Stimulated activated CD4-positive, alpha-beta T cell treated with anti-CD3 and anti-CD28 coated beads, Interleukin-15, amount 100 ng/mL, for 48 hours (primary cell): ENCODE results near the gene VPS13C.
"Not testable (repeated sequence)": the region's sequence is repeated elsewhere in the genome, so short reads cannot be mapped to it uniquely, and the experiment has no call there.

ENCODE experiments used
- DNase-seq, 2 donors: peaks; one replicate each; pipeline ENCODE4 v3.0.0-alpha.2; 2020; ENCODE audit warnings: low read depth in 2 of 2

Gene VPS13C

DNA sequence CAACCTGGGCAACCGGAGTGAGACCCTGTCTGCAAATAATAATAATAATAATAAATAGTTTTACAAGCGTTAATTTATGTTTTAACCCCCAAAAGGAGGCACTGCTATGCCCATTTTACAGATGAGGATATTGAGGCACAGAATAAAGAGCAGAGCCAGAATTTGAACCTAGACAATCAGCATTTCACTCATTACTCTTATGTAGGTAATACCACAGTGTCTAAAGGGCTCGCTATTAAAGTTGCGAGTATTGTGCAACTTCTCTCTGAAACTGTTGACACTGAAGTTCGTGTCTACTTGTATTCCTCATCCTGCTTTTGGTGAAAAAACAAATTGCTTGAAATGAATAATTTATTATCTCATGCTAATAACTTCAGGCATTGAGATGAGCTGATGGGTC, 9.3 kb upstream of the VPS13C start:
- no peak for DNase-seq

DNA sequence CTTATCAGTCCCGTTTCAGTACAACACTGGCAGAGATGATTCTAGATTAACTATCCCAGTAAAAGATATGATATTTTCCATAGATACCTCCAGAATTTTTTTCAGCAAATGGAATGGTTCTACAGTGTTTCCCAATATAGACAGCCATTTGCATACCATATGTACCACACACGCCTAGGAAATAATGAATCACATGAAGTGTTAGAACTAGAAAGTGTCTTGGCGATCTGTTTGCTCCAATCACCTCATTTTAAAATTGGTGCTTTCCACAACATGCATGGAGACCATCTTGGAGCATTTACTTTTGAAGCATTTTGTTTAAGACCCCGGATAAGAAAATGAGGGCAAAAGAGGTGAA, 8.5 kb upstream of the VPS13C start:
- DNase-seq, result no peak

DNA sequence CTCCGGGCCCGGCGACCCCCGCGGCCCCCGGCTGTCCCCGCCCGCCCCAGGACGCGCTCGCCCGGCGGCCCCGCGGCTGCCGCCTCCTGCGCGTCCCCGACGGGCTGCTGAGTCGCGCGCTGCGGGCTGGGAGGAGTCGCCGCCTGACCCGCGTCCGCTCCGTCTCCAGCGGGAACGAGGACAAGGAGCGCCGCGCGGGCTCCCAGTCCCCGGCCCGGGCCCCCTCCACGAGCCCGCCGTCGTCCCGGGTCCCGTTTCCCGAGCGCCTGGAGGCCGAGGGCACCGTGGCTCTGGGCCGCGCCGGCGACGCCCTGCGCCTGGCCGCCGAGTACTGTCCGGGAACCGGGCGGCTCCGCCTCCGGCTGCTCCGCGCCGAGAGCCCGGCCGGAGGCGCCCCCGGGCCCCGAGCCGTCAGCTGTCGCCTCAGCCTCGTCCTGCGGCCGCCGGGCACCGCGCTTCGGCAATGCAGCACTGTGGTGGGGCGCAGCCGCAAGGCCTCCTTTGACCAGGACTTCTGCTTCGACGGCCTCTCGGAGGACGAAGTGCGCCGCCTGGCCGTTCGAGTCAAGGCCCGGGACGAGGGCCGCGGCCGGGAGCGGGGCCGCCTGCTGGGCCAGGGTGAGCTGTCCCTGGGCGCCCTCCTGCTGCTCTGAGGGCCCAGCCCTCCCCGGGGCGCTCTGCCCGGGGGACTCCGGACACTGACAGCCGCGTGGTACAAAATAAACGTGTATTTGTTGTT, 8.0 kb upstream of the VPS13C start:
- DNase-seq, result no peak

DNA sequence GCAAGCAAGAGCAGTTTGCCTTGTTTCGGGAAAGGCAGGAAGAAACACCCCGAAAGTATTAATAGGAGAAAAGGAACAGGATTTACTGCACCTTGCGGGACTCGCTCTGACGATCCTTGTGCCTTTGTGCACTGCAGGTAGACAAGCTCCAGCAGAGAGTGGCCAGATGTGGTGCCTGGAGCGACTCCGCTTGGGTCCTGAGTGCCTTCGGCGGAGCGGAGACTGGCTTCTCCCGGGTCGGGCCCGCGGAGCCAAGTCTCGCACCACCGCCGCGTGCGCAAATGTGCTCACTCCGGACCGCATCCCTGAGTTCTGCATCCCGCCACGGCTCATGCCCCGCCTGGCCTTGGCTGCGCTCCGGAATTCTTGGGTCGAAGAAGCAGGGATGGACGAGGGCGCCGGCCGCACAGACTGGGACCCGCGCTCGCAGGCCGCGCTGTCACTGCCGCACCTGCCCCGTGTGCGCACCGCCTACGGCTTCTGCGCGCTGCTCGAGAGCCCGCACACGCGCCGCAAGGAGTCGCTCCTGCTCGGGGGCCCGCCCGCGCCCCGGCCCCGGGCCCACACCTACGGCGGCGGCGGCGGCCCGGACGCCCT, 7.3 kb upstream of the VPS13C start:
- DNase-seq, result no peak

DNA sequence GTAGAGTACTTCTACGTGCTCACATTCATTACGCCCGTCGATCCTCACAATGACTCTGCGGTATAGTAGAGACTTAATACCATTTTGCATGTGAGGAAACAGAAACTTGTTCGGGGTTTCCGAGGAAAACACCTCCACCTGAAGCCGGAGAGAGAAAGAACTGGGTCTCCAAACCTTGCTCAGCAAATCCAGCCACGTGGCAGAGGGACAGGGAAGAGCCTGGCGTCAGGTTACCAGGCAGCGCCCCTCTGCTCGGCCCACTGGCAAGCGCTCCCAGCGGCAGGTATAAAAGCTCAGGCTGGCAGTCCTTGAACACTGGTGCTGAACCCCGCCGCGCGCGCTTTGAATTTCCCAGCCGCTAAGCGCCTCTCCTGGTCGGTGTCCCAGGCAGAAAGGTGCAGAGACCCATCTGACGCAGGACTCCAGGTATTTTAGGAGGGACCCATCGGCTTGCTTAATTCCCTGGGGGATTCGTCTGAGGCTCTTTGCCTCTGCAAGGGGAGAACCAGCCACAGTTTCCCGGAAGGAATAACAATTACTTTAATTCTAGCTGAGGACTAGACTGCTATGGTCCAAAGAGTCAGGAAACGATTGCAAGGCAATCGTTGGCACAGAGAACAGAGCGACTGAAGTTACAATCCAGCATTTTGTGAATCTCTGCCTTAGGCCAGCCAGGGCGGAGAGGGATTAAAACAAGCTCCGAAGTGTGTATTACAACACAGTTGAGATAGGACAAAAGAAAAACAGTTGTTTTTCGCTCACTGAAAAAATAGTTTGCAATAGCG, 6.6 kb upstream of the VPS13C start, which contains the start of gene C2CD4A:
TSS of gene C2CD4A (plus strand) at position 315 of the 785 bp plus-strand sequence. CDS start 637 bp downstream, outside the sequence.
- no peak for DNase-seq

DNA sequence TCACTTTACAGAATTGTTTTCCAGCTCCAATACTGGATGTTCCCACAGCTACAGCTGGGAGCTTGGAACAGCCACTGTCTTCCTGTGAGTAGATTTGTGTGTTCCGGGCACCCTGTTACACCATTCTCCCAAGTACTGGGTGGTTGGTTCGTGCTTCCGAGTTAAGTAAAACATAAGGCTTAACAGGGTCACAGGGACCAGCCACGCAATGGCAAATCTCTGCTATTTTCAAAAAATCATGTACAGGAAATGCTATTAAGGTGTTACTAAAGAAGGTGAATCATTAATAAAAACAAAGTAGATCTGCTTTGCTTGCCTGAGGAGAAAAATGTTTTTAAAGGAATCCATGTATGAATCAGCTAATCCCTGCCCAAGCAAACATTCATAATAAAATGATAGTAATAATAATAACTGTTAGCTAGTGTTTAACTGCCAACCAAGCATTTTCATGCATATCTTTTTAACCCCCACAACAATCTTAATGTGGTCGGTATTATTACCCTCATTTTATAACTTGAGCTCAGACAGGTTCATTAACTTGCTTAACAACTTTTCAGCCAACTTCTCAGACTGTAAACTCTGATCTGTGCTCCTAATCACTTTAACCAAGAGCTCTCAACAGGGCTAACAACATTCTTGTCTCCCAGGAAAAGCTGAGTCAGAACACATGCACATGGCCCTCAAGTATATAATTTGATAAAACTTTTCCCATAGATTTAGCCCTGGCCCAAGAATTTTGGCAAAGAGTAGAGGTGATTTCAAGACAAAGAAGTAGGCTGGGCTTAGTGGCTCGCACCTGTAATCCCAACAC, 3.8 kb upstream of the VPS13C start:
- no peak for DNase-seq

DNA sequence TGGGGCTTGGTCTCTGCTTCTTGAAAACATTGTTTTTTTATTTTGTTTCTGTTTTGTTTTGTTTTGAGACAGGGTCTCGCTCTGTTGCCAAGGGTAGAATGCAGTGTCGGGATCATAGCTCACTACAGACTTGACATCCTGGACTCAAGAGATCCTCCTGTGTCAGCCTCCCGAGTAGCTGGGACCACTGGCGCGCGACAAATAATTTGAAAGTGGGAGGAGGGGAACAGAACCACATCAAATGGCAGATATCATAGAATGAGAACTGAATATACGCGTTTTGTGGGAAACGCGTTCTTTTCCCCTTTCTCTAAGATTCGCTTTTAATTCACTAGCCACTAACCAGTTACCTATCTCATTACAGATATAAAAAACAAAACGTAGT, 641 bp upstream of the VPS13C start:
- DNase-seq, result no peak

DNA sequence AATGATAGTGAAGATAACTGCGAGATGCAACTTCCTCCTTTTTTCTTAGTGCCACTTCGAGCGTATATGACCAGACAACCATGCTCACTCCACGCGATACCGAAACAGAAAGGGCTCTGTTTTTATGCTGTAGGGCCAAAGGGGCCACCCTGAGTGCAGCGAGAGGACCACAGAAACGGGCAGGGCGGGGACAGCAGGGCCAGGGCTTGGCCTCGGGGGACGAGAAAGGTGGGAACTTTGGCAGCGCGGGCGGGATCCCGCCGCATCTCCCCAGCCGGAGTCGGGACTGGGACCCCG, 483 bp downstream of the VPS13C start:
- no peak for DNase-seq

DNA sequence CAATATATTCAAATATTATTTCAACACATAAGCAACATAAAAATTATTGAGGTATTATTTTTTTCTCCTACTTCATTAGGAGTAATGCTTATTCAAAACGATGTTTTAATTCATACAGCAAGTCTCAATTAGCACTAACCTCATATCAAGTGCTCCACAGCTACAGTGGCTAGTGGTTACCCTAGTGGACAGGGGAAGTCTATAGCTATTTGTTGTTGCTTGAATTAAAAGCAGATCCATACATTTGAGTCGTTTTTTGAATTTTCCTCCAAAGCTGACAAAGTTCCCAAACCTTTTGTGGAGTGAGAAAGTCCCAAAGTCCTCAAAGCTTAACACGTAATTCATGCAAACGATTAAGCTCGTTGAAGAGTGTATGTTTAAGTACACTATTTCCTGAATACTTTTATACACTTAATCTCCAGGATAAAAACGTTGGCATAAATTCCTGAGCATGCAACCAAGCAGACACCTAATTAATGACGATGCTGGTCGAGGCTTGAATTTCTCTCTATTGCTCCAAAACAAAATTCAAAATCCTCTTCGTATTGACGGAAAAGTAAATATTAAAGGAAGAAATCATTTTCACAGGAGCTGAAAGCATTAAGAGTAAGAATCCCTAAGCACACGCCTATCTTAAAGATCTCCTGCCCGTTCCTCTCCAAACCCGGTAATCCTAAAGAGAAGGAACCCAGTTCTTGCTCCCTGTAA, 985 bp downstream of the VPS13C start:
- no peak for DNase-seq

DNA sequence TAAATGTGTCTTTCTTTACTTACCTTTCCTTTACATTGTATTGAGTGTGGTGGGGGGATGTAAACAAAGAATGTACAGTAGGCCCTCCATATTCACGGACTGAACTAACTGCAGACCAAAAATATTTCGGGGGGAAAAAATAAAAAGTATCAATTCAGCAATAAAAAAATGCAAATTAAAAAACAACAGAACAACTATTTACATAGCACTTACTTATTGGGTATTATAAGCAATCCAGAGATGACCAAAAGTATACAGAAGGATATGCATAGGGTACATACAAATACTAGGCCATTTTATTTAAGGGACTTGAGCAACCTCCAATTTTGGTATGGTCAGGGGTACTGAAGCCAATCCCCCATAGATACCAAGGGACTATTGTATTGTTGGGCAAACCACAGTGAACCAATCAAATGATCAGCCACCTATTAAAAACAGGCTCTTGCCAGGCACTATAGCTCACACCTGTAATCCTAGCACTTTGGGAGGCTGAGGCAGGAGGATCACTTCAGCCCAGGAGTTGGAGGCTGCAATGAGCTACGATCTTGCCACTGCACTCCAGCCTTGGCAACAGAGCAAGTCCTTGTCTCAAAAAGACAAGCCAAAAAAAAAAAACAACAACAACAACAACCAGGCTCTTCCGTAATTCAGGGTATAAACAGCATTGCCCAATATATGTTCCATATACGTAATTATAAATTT, 1.8 kb downstream of the VPS13C start:
- DNase-seq, result no peak

DNA sequence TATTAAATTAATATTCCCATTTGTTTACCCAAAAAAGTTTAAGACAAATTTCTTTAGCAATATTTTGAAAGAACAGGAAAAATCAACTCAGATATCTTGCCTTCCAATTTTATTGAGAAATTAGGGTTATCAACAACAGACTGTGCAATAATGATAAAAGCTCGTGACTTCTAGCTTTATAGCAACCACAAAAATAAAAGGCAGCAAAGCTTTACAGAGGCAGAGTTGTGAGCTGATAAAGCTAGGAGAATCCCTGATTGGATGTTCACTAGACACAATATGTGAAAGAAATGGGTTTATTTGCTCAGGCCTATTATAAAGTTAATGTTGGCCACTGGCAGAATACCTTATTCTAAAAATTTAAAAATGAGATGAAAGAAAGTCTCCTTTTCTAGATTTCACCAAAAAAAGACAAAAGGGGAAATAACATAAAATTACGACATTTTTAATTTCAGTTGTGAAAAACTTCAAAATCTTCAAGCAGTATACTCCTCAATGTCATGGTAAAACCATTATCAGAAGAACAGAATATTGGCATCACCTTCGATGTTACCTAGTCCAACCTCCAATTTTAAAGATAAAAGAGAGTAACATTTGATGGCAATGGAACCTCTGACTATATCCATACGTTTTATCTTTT, 2.8 kb downstream of the VPS13C start:
- no peak for DNase-seq

DNA sequence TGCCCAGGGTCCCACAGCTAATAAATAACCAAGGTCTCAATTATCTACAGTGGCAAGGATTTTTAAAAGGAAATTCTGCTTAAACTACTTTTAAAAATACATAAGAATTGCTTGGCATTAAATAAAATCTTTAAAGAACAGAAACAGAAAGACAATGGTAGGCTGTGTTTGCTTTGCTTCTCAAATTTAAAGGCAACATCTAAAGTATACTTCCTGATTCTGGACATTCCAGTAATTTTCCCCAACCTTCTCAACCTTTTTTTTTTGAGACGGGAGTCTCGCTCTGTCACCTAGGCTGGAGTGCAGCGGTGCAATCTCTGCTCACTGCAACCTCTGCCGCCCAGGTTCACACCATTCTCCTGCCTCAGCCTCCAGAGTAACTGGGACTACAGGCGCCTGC, 5.3 kb downstream of the VPS13C start:
- DNase-seq, result no peak

DNA sequence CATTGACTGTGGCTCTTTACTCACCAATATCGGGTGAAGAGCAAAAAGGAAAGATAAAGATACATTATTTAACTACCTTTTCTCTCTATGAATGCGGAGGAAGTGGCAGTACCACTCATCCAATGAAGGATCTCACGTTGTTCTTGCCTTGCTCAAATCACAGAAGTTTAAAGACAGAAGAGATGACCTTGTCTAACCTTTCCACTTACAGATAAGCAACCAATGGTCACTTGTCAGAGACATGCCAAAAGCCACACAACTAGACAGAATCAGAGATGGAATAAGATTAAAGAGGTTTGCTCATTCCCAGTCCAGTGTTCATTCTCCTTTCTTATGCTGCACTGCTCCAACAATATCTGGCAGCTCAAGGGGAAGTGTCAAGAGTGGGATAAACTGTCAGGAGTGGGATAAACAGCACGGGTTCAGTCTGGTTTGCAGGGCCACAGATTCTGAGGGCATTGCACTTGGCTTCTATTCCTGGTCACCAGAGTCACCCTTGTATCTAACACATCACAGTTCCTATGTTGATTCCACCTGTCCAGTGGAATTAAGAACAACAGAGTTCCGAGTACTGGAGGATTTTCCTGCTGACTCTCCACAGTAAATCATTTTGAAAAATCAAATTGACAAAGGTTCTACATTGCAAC, 6.7 kb downstream of the VPS13C start:
- no peak for DNase-seq

DNA sequence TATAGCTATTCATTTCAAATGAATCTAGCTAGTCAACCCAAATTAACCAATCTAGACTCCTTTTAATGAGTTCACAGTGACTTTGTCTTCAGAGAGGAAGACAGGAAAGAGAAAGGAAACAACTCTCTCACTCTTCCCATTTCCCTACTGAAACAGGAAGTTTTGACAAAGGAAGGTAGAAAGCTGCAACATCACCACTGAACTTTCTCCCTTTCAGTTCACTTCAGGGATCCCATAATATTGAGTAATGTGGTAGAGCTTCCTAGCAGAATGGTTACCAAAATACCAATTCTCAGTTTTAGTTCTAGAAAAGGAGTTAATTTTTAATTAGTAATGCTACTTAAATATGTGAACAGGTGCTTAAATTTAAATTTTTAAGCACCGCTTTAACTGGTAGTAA, 7.5 kb downstream of the VPS13C start:
- DNase-seq, result no peak

DNA sequence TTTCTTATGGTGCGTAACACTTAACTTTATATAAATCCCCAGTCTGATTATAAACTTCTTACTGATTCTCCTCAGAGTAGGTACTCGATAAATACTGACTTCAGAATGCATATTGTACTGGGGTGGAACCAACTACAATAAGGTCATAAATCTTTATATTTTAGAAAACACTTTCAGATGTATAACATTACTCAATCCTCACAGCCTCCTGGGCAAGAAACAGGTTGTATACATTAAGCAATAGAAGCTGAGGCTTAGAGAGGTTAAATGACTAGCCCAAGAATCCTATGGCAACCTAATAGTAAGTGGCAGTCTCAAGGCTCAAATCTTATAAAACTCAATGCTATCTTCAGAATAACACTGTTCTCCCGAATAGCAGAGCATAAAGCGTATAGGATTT, 9.1 kb downstream of the VPS13C start:
- no peak for DNase-seq

DNA sequence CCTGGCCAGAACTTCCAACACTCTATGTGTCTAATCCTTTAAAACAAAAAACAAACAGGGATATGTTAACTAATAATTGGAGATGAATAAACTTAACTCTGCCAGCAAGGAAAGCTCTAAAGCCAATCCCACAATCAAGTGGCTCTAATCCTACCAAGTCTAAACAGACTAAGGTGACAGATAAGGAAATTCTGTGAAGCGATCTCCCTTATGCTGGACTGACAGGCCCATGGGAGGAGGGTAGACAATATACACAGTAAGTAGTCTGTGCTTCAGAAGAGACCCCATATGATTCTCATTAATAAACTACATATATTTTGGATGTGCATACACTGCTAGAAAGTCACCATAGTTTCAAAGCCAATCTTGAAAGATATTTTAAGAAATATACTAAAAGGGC, 10.1 kb downstream of the VPS13C start:
- DNase-seq, result no peak

DNA sequence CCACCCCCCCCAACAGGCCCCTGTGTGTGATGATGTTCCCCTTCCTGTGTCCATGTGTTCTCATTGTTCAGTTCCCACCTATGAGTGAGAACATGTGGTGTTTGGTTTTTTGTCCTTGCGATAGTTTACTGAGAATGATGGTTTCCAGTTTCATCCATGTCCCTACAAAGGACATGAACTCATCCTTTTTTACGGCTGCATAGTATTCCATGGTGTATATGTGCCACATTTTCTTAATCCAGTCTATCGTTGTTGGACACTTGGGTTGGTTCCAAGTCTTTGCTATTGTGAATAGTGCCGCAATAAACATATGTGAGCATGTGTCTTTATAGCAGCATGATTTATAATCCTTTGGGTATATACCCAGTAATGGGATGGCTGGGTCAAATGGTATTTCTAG, 12.0 kb downstream of the VPS13C start:
- not testable (repeated sequence) for DNase-seq

DNA sequence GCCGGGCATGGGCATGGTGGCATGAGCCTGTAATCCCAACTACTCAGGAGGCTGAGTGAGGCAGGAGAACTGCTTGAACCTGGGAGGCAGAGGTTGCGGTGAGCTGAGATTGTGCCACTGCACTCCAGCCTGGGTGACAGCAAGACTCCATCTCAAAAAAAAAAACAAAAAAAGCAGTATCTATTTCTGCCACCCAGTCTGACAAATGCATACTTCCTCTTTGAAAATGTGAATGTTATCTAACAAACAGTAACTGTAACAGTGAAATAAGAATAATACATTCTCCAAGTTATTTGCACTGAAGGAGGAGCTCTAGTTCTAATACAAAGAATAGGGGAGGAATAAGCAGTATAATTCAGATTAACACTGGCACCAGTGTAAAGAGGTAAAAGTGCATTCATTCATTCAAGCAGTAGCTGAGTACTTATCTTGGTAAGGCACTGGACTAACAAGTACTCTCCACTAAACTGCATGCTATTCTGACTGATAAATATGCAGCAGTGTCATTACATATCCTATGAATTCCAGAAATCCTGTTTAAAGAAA, 12.9 kb downstream of the VPS13C start:
- DNase-seq, result no peak

DNA sequence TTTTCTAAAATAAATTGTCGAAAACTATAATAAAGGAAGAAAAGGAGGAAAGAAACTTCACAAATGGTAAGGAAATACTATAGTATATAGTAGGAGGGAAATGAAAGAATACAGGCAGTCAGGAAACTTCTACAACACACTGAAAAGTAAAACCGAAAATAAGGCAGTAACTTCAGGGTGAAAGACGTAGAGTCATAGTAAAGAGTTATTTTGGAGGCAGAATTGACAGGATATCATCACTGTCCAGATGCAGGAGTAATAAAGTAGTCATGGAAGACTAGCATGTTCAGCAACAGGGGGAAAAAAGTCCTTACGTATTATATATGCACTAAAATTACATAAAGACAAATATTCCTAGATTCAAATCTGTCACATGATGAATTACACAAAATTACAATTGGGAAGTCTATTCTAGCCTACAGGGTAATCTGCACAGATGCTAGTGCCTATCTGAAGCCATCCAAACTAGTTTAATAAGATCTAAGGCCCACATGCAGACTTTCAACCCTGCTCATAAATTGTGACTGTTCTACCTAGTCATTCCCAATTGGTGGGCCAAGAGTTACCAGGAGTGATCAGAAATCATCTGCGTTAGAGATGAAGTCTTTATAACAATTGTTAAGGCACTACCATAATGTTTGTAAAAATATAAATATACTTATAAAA, 14.0 kb downstream of the VPS13C start:
- DNase-seq, result no peak
